RWPE1 (cell line): ENCODE measurements around the gene EDARADD.
A peak's percentile ranks its signal among the peaks of the same experiment; 100 is the strongest.

Experiments
- CTCF ChIA-PET: fragments of 350-600 bp; sonication (Branson Sonifier 250); formaldehyde crosslinking; extraction: SDS; loops from one replicate; lab custom pipeline; 2021; lab: Yijun Ruan, JAX
- POLR2A ChIA-PET: fragments of 400-600 bp; formaldehyde crosslinking; extraction: SDS; loops from one replicate; lab custom pipeline; 2020; ENCODE audit warnings: antibody characterized with exemption; ENCODE audit not compliant: low non-redundant PET; lab: Yijun Ruan, JAX
- DNase-seq: peaks from one replicate; pipeline ENCODE4 v3.0.0; 2012; ENCODE audit warnings: low spot score
- H3K27ac ChIP-seq: fragments of 450-650 bp; 2 replicates; pipeline ENCODE4 v1.5.1; 2017
- TF ChIP-seq, protein P1 (sequence below): fragments of 450-650 bp; conservative IDR thresholded peaks from 2 replicates; pipeline ENCODE4 v1.5.1; 2017; ENCODE audit warnings: low read depth, mild to moderate bottlenecking

The EDARADD gene

GRCh38 chr1:236514703-236515442, 120.8 kb downstream of the EDARADD start:
- H3K27ac ChIP-seq = no peak overlapping the region
- ChIA-PET CTCF (interaction anchor here (0.6 kb wide), 1 partner anchor 97 kb away, joined by 5 read pairs; no protein-coding TSS in a partner anchor), POLR2A (no interaction called here)
- DNase-seq = no peak
- TF ChIP-seq, protein P1, sequence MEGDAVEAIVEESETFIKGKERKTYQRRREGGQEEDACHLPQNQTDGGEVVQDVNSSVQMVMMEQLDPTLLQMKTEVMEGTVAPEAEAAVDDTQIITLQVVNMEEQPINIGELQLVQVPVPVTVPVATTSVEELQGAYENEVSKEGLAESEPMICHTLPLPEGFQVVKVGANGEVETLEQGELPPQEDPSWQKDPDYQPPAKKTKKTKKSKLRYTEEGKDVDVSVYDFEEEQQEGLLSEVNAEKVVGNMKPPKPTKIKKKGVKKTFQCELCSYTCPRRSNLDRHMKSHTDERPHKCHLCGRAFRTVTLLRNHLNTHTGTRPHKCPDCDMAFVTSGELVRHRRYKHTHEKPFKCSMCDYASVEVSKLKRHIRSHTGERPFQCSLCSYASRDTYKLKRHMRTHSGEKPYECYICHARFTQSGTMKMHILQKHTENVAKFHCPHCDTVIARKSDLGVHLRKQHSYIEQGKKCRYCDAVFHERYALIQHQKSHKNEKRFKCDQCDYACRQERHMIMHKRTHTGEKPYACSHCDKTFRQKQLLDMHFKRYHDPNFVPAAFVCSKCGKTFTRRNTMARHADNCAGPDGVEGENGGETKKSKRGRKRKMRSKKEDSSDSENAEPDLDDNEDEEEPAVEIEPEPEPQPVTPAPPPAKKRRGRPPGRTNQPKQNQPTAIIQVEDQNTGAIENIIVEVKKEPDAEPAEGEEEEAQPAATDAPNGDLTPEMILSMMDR = no peak

GRCh38 chr1:236515443-236515958, 121.4 kb downstream of the EDARADD start:
- no peak for DNase-seq
- POLR2A ChIA-PET = no interaction called here
- CTCF ChIA-PET = no interaction called here
- no peak overlapping the region for H3K27ac ChIP-seq
- TF ChIP-seq, protein P1 = no peak

DNA sequence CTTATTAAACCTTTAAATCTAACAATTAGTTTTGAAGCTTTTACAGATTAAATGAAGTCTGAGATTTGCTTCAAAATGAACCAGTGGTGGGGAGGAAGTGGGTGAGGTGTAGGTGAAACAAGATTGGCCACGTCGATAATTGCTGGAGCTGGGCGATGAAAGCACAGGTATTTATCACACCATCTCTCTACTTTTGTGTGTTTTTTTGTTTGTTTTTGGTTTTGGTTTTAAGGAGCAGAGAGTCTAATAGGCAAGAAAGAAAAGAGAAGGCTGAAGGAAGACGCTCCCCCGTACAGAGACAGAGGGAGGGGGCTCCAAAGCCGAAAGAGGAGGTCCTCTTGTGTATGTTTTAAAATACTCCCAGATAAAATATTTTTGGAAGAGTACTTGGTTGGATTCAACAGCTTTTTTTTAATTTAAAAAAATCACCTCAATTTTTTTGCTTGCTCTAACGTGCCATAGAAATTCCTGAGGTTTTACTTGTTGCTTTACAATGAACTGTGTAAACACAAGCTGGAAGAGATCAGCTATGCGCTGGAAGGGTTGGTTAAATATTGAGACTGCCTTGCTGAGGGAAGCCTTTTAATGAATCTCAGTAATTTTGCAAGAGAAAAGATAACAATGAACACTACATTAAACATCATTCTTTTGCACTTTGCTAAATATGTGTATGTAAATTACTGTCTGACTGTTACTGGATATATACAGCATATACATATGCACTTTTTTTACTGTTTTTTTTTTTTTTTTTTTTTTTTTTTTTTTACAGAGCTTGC, 123.0 kb downstream of the EDARADD start:
- CTCF ChIA-PET = no interaction called here
- peak; percentile 63 for DNase-seq
- POLR2A ChIA-PET = interaction anchor here (0.6 kb wide), 1 partner anchor 63 kb away, joined by 3 read pairs; no protein-coding TSS in a partner anchor
- TF ChIP-seq, protein P1 = no peak
- H3K27ac ChIP-seq = peak overlapping the region; percentile 61

- CTCF ChIA-PET = no interaction called here
- POLR2A ChIA-PET = no interaction called here
- no peak overlapping the region for H3K27ac ChIP-seq
- TF ChIP-seq, protein P1 = no peak
- no peak for DNase-seq
Measured at GRCh38 chr1:236518322-236518721, 124.2 kb downstream of the EDARADD start.

DNA sequence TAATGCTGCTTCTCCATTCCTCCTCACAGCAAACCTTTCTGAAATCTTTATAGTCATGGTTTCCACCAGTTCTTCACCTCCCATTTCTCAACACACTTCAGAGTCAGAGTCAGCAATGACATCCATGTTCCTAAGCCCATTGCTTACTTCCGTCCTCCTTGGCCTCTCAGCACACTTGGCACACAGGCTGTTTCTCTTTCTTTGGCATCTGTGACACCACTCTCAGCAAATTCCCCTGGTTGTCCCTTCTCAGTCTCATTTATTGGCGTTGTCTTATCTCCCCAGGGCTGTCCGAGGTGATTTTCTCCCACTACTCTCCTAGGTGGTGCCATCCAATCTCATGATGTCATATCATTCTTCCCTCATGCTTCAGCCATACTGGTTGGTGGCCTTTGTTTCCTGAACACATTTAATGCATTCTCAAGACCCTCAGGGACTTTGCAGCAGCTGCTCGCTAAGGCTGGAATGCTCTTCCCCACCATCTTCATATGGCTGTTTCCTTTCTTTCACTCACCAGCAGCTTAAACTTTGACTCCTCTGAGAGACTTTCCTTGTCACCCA, 126.4 kb downstream of the EDARADD start:
- no peak for DNase-seq
- H3K27ac ChIP-seq = no peak overlapping the region
- CTCF ChIA-PET = no interaction called here
- POLR2A ChIA-PET = interaction anchor here (0.7 kb wide), 1 partner anchor 20 kb away, joined by 3 read pairs; no protein-coding TSS in a partner anchor
- TF ChIP-seq, protein P1 = no peak
